ENCODE results near the gene ETV7. TPM values are rescaled to one million over a fixed set of nuclear protein-coding genes. Genes with fewer than 3 reads are reported as not detected.

ETV7 gene
- total RNA-seq, 2 donors from 2014 or later = 2.6 to 5.4 TPM

DNA sequence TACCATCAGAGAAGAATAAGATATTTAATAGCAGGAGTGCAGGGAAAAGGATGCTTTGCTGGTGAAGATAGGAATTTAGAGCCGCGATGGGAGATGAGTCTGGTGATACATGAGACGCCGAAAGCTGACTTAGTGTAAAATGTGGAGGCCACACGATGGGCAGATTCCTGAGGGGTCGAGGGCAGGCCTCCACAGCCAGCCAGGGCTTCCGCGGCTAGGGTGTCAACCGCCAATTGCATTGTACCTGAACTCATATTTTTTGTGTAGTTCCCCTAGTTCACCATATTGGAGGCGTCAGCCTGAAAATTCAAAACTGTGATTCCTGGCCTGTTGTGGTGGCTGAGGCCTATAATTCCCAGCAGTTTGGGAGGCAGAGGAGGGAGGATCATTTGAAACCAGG is 8.5 kb downstream of the ETV7 start:
- ATAC-seq (ENCODE audit: insufficient number of reproducible peaks, low FRiP score, low read depth) (no peak), DNase-seq (ENCODE audit: low spot score) (no peak)
- H3K27ac ChIP-seq = no peak overlapping the region
- peaks cover 19 to 64% of the 10 kb centered on the region in 2 donors for H3K4me1 ChIP-seq (ENCODE audit: control insufficient read depth in 1 of 2, low read depth in 2 of 2)
- H3K9me3 ChIP-seq = no peaks in the 10 kb centered on the region
- H3K4me3 ChIP-seq = no peak overlapping the region
- no peak for TF ChIP-seq CTCF (IDR thresholded peaks at IDR 0.05)
- H3K27me3 ChIP-seq (replicated peaks; ENCODE audit: insufficient read depth) = no peaks in the 10 kb centered on the region
- no peaks in the 10 kb centered on the region for H3K36me3 ChIP-seq

DNA sequence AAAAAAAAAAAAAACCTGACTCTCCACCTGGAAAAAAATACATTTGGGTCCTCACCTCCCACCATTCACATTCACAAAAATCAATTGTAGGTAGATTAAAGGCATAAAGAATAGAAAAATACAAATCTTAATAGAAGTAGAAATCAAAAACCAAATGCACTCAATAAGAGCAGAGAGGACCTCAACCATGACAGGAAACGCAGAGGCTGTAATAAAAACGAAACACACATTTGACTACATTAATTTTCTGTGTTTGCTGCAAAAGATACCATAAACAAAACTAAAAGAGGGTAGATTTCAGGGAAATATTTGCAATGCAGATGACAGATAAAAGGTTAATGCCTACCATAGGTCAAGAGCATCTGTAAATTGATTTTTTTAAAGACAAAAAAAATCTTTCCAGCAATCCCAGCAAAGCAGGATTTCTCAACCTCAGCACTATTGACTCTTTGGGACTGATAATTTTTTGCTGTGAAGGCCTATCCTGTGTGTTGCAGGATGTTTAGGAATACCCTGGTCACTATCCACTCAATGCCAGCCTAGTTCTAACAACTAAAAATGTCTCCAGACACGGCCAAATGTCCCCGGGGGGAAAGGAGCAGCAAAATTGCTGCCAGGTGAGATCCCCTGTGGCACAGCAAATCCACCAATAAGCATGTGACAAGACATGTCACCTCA is 9.1 kb downstream of the ETV7 start:
- ATAC-seq (ENCODE audit: insufficient number of reproducible peaks, low FRiP score, low read depth) (no peak), DNase-seq (ENCODE audit: low spot score) (no peak)
- Histone ChIP-seq H3K36me3 (no peaks in the 10 kb centered on the region), H3K9me3 (no peaks in the 10 kb centered on the region), H3K4me1 (ENCODE audit: control insufficient read depth in 1 of 2, low read depth in 2 of 2) (peaks cover 19 to 63% of the 10 kb centered on the region in 2 donors), H3K4me3 (no peak overlapping the region), H3K27ac (peak overlapping the region in 1 of 2 donors; percentile 76), H3K27me3 (replicated peaks; ENCODE audit: insufficient read depth) (no peaks in the 10 kb centered on the region)
- TF ChIP-seq CTCF (IDR thresholded peaks at IDR 0.05) = no peak

GRCh38 chr6:36377594-36377993 is 9.9 kb downstream of the ETV7 start:
- no peak for DNase-seq (ENCODE audit: low spot score)
- TF ChIP-seq CTCF (IDR thresholded peaks at IDR 0.05) = no peak
- Histone ChIP-seq H3K4me3 (peak overlapping the region; percentile 43), H3K4me1 (ENCODE audit: control insufficient read depth in 1 of 2, low read depth in 2 of 2) (peaks cover 17 to 55% of the 10 kb centered on the region in 2 donors), H3K9me3 (no peaks in the 10 kb centered on the region), H3K27me3 (replicated peaks; ENCODE audit: insufficient read depth) (no peaks in the 10 kb centered on the region), H3K27ac (peak overlapping the region; percentile 73 to 76), H3K36me3 (no peaks in the 10 kb centered on the region)
- peak; percentile 18 for ATAC-seq (ENCODE audit: insufficient number of reproducible peaks, low FRiP score, low read depth)

GRCh38 chr6:36376742-36377141 is 10.7 kb downstream of the ETV7 start:
- no peak for TF ChIP-seq CTCF (IDR thresholded peaks at IDR 0.05)
- peaks cover 9 to 48% of the 10 kb centered on the region in 2 donors for H3K4me1 ChIP-seq (ENCODE audit: control insufficient read depth in 1 of 2, low read depth in 2 of 2)
- no peak overlapping the region for H3K4me3 ChIP-seq
- H3K27ac ChIP-seq = peak overlapping the region; percentile 73 to 76
- ATAC-seq (ENCODE audit: insufficient number of reproducible peaks, low FRiP score, low read depth) = no peak
- H3K9me3 ChIP-seq = no peaks in the 10 kb centered on the region
- no peak for DNase-seq (ENCODE audit: low spot score)
- no peaks in the 10 kb centered on the region for H3K27me3 ChIP-seq (replicated peaks; ENCODE audit: insufficient read depth)
- no peaks in the 10 kb centered on the region for H3K36me3 ChIP-seq

- Histone ChIP-seq H3K4me3 (no peak overlapping the region), H3K9me3 (no peaks in the 10 kb centered on the region), H3K27me3 (replicated peaks; ENCODE audit: insufficient read depth) (no peaks in the 10 kb centered on the region), H3K27ac (no peak overlapping the region), H3K36me3 (no peaks in the 10 kb centered on the region), H3K4me1 (ENCODE audit: control insufficient read depth in 1 of 2, low read depth in 2 of 2) (peaks cover 5 to 42% of the 10 kb centered on the region in 2 donors)
- TF ChIP-seq CTCF (IDR thresholded peaks at IDR 0.05) = no peak
- DNase-seq (ENCODE audit: low spot score) (no peak), ATAC-seq (ENCODE audit: insufficient number of reproducible peaks, low FRiP score, low read depth) (no peak)
Measured at GRCh38 chr6:36376183-36376582, 11.3 kb downstream of the ETV7 start.
